H1 (cell line): ENCODE results near the gene ZNF92. TPM values are rescaled to one million over a fixed set of nuclear protein-coding genes. Genes with fewer than 3 reads are reported as not detected.

ENCODE experiments used
- CTCF ChIA-PET: fragments of 300-600 bp; sonication (Branson Sonifier 250); formaldehyde crosslinking; loops from one replicate; lab custom pipeline; 2021; ENCODE audit not compliant: partially characterized antibody; lab: Charles Lee
- POLR2A ChIA-PET: fragments of 300-600 bp; sonication (Branson Sonifier 250); formaldehyde crosslinking; loops from one replicate; lab custom pipeline; 2021; ENCODE audit warnings: inconsistent platforms; ENCODE audit not compliant: partially characterized antibody; lab: Charles Lee
- DNase-seq, 2 experiments: peaks; one replicate each; pipeline versions ENCODE4 v3.0.0 to v3.0.0-alpha.2; 2010 to 2022; ENCODE audit warnings: low spot score in 2 of 2, low read depth in 1 of 2, mixed read lengths in 1 of 2
- FAIRE-seq: peaks from 2 replicates; lab custom pipeline; 2011; peaks lifted over from hg19 to GRCh38; lab: Jason Lieb, UNC
- H2AFZ ChIP-seq: 2 replicates; pipeline ENCODE4 v1.8.1; 2012; ENCODE audit warnings: low read length, inconsistent platforms
- H2AK5ac ChIP-seq: 2 replicates; pipeline ENCODE4 v1.6.1; 2013; ENCODE audit warnings: low read depth, low read length
- H2BK120ac ChIP-seq: replicated peaks from 2 replicates; pipeline ENCODE3; 2013; ENCODE audit warnings: low read depth, low read length, inconsistent platforms
- H2BK12ac ChIP-seq: 2 replicates; pipeline ENCODE4 v1.6.1; 2013; ENCODE audit warnings: low read depth, low read length
- H2BK15ac ChIP-seq: 2 replicates; pipeline ENCODE4 v1.6.1; 2013; ENCODE audit warnings: low read length
- H2BK20ac ChIP-seq: 2 replicates; pipeline ENCODE4 v1.6.1; 2013; ENCODE audit warnings: low read length
- H2BK5ac ChIP-seq: 2 replicates; pipeline ENCODE4 v1.6.1; 2013; ENCODE audit warnings: low read depth, low read length
- H3K14ac ChIP-seq: 2 replicates; pipeline ENCODE4 v1.6.1; 2013; ENCODE audit warnings: inconsistent platforms; ENCODE audit not compliant: insufficient read length
- H3K18ac ChIP-seq: 2 replicates; pipeline ENCODE4 v1.6.1; 2013; ENCODE audit warnings: low read length; ENCODE audit errors: extremely low read depth
- H3K23ac ChIP-seq: 2 replicates; pipeline ENCODE4 v1.6.1; 2013; ENCODE audit warnings: inconsistent platforms; ENCODE audit not compliant: insufficient read length
- H3K23me2 ChIP-seq: 2 replicates; pipeline ENCODE4 v1.6.1; 2013; ENCODE audit warnings: low read depth, low read length
- H3K27ac ChIP-seq: 2 replicates; pipeline ENCODE4 v1.6.1; 2011; ENCODE audit warnings: low read depth, low read length, inconsistent platforms
- H3K27me3 ChIP-seq, 4 experiments: replicated peaks in 1 of 4; 1 replicate in 1 of 4; 2 replicates in 3 of 4; pipeline versions ENCODE4 v1.6.1 to v1.8.1; 2011 to 2013; ENCODE audit warnings: low read length in 3 of 4, mild to moderate bottlenecking in 3 of 4, inconsistent platforms in 2 of 4, mixed read lengths in 2 of 4, moderate library complexity in 1 of 4; ENCODE audit not compliant: control insufficient read depth in 3 of 4, insufficient read depth in 3 of 4; ENCODE audit errors: extremely low read depth in 1 of 4
- H3K36me3 ChIP-seq, 4 experiments: 2 replicates each; pipeline versions ENCODE4 v1.6.1 to v1.8.1; 2011 to 2013; ENCODE audit warnings: mild to moderate bottlenecking in 4 of 4, low read length in 3 of 4, moderate library complexity in 2 of 4, control low read depth in 1 of 4, inconsistent platforms in 1 of 4; ENCODE audit not compliant: insufficient read depth in 4 of 4, control insufficient read depth in 2 of 4
- H3K4ac ChIP-seq: replicated peaks from 2 replicates; pipeline ENCODE3; 2013; ENCODE audit warnings: low read length, low read depth, mixed read lengths, inconsistent platforms; ENCODE audit not compliant: insufficient read length
- H3K4me1 ChIP-seq, 4 experiments: replicated peaks in 1 of 4; 1 replicate in 1 of 4; 2 replicates in 3 of 4; pipeline versions ENCODE4 v1.6.1 to v1.8.1; 2011 to 2013; ENCODE audit warnings: low read length in 3 of 4, inconsistent platforms in 2 of 4, mixed read lengths in 1 of 4; ENCODE audit not compliant: insufficient read depth in 4 of 4, control insufficient read depth in 3 of 4
- H3K4me2 ChIP-seq, 2 experiments: 2 replicates each; pipeline versions ENCODE4 v1.6.1 to v1.8.1; 2011 to 2013; ENCODE audit warnings: low read depth in 2 of 2, low read length in 2 of 2, control low read depth in 1 of 2, inconsistent platforms in 1 of 2, mild to moderate bottlenecking in 1 of 2; ENCODE audit not compliant: insufficient read depth in 1 of 2
- H3K4me3 ChIP-seq, 4 experiments: fragments of 200-600, 300-600 bp in 1 of 4; sonication (generic), shearing (Covaris generic), sonication (Bioruptor Twin) in 1 of 4; 2 replicates each; pipeline versions ENCODE4 v1.5.1 to v1.8.1; 2011 to 2016; ENCODE audit warnings: low read length in 4 of 4, low read depth in 3 of 4, control low read depth in 2 of 4, inconsistent platforms in 2 of 4, mild to moderate bottlenecking in 2 of 4, mixed read lengths in 1 of 4, moderate library complexity in 1 of 4; ENCODE audit not compliant: insufficient read depth in 2 of 4; ENCODE audit errors: extremely low read depth in 1 of 4
- H3K56ac ChIP-seq: replicated peaks from 2 replicates; pipeline ENCODE3; 2013; ENCODE audit warnings: low read depth, mild to moderate bottlenecking, mixed read lengths, low read length, inconsistent platforms; ENCODE audit not compliant: insufficient read length
- H3K79me1 ChIP-seq: 2 replicates; pipeline ENCODE4 v1.6.1; 2013; ENCODE audit warnings: low read depth, low read length, control low read depth
- H3K79me2 ChIP-seq, 2 experiments: 2 replicates each; pipeline versions ENCODE4 v1.6.1 to v1.8.1; 2012 to 2013; ENCODE audit warnings: low read length in 2 of 2, mild to moderate bottlenecking in 2 of 2, inconsistent platforms in 1 of 2; ENCODE audit not compliant: insufficient read depth in 2 of 2, control insufficient read depth in 1 of 2
- H3K9ac ChIP-seq, 4 experiments: replicated peaks in 1 of 4; 1 replicate in 1 of 4; 2 replicates in 3 of 4; pipeline versions ENCODE4 v1.6.1 to v1.8.1; 2011 to 2013; ENCODE audit warnings: low read depth in 3 of 4, low read length in 3 of 4, control low read depth in 2 of 4, mild to moderate bottlenecking in 2 of 4, moderate library complexity in 2 of 4, inconsistent platforms in 1 of 4; ENCODE audit errors: extremely low read depth in 1 of 4
- H3K9me3 ChIP-seq, 2 experiments: 2 replicates each; pipeline versions ENCODE4 v1.6.1 to v1.8.1; 2012 to 2013; ENCODE audit warnings: mild to moderate bottlenecking in 2 of 2, moderate library complexity in 2 of 2, control low read depth in 1 of 2, inconsistent platforms in 1 of 2, low read depth in 1 of 2, low read length in 1 of 2, mixed read lengths in 1 of 2; ENCODE audit not compliant: insufficient read depth in 2 of 2
- H4K20me1 ChIP-seq, 2 experiments: replicated peaks in 1 of 2; 2 replicates each; pipeline versions ENCODE3 to v1.8.1; 2011 to 2013; ENCODE audit warnings: inconsistent platforms in 2 of 2, low read length in 2 of 2, mild to moderate bottlenecking in 1 of 2; ENCODE audit not compliant: insufficient read depth in 2 of 2, control insufficient read depth in 1 of 2
- H4K5ac ChIP-seq: 2 replicates; pipeline ENCODE4 v1.6.1; 2013; ENCODE audit warnings: low read length, low read depth, mixed read lengths, inconsistent platforms; ENCODE audit not compliant: insufficient read length
- H4K8ac ChIP-seq: 2 replicates; pipeline ENCODE4 v1.8.0; 2013; ENCODE audit warnings: mild to moderate bottlenecking, moderate library complexity, low read length, inconsistent platforms; ENCODE audit not compliant: insufficient read depth; ENCODE audit errors: extremely low read depth
- H4K91ac ChIP-seq: replicated peaks from 2 replicates; pipeline ENCODE3; 2013; ENCODE audit warnings: low read length, mixed read lengths, inconsistent platforms; ENCODE audit not compliant: insufficient read length
- ATF2 ChIP-seq: IDR thresholded peaks from 2 replicates; pipeline ENCODE4 v1.6.1; 2012; ENCODE audit warnings: low read length, inconsistent platforms
- ATF3 ChIP-seq: IDR thresholded peaks from 2 replicates; pipeline ENCODE4 v1.6.1; 2011; ENCODE audit warnings: low read depth, mild to moderate bottlenecking, low read length; ENCODE audit not compliant: insufficient read depth
- BACH1 ChIP-seq: IDR thresholded peaks from 2 replicates; pipeline ENCODE4 v1.6.1; 2012; ENCODE audit warnings: low read length, improper control_type of control experiment
- E2F6 ChIP-seq: IDR thresholded peaks from 2 replicates; pipeline ENCODE4 v1.6.1; 2012; ENCODE audit warnings: inconsistent platforms
- KDM1A ChIP-seq: fragments of 200-600, 300-600 bp; sonication (generic); IDR thresholded peaks from 2 replicates; pipeline ENCODE4 v1.7.1; 2016; ENCODE audit warnings: mild to moderate bottlenecking, low read length, borderline replicate concordance
- KDM4A ChIP-seq: IDR thresholded peaks from one replicate; pipeline ENCODE4 v1.7.1; 2012; ENCODE audit warnings: low read depth, mild to moderate bottlenecking, moderate library complexity, low read length, inconsistent platforms; ENCODE audit not compliant: severe bottlenecking
- NANOG ChIP-seq: IDR thresholded peaks from 2 replicates; pipeline ENCODE4 v1.6.1; 2011; ENCODE audit warnings: low read length, low read depth, mild to moderate bottlenecking, inconsistent platforms; ENCODE audit not compliant: insufficient read depth, poor library complexity, severe bottlenecking
- SP2 ChIP-seq: IDR thresholded peaks from 2 replicates; pipeline ENCODE4 v1.6.1; 2012; ENCODE audit warnings: mild to moderate bottlenecking, low read length, inconsistent platforms
- SUZ12 ChIP-seq: fragments of 200-600 bp; sonication (generic); IDR thresholded peaks from 2 replicates; pipeline ENCODE4 v1.6.1; 2012; ENCODE audit warnings: mild to moderate bottlenecking, inconsistent platforms, low read length, moderate library complexity, mixed read lengths
- USF2 ChIP-seq: IDR thresholded peaks from 2 replicates; pipeline ENCODE4 v1.6.1; 2011; ENCODE audit warnings: low read length, improper control_type of control experiment
- WGBS, 2 experiments: shearing (Covaris generic) in 1 of 2; methylation state at CpG; one replicate each; pipeline versions ENCODE4 v1.1.6 to v1.1.7; 2013 to 2015; ENCODE audit warnings: low lambda C conversion rate in 2 of 2, mixed read lengths in 2 of 2, inconsistent platforms in 1 of 2, low coverage in 1 of 2, missing lambda C conversion rate in 1 of 2; ENCODE audit not compliant: insufficient replicate concordance in 2 of 2, insufficient coverage in 1 of 2, insufficient read length in 1 of 2; ENCODE audit errors: extremely low coverage in 1 of 2, missing lambda C conversion rate in 1 of 2; 5-methylcytosine and 5-hydroxymethylcytosine counted together
- polyA plus RNA-seq, 7 experiments: library from polyadenylated mRNA; depleted of rRNA in 3 of 7; stranded (reverse) in 5 of 7; unstranded in 2 of 7; fragments of >200 nt in 5 of 7; fragments of 200-250 nt in 2 of 7; gene quantifications; 1 replicate in 5 of 7; 2 replicates in 1 of 7; 4 replicates in 1 of 7; pipeline versions ENCODE4 v1.2.1 to v1.2.3, GENCODE V29; 2011 to 2013; ENCODE audit warnings: missing spikeins in 2 of 7, mixed read lengths in 2 of 7
- total RNA-seq: library from RNA; stranded (reverse); fragmentation: NEBNext Ultra II Directional; extraction: Animal tissue kit (Norgen Biotek cat#: 25700); gene quantifications from 2 replicates; pipeline ENCODE4 v1.2.1, GENCODE V29; 2021

ZNF92 gene
- total and polyA plus RNA-seq, 2 of the 8 experiments (the other 6 are each of a cell fraction or from before 2014, with no cell fraction given): 2.8 to 39.8 TPM

- Histone ChIP-seq H2BK5ac (no peak overlapping the region), H3K27me3 (no peaks in the 10 kb centered on the region), H3K23me2 (no peaks in the 10 kb centered on the region), H3K9me3 (peaks cover 13 to 23% of the 10 kb centered on the region in 2 experiments), H3K4ac (no peak overlapping the region), H3K27ac (no peak overlapping the region), H3K79me2 (no peaks in the 10 kb centered on the region), H2AK5ac (no peak overlapping the region), H3K9ac (no peak overlapping the region), H2AFZ (no peak overlapping the region), H2BK20ac (no peak overlapping the region), H3K79me1 (no peaks in the 10 kb centered on the region), H4K8ac (no peak overlapping the region), H3K23ac (no peak overlapping the region), H3K14ac (no peak overlapping the region), H4K5ac (no peak overlapping the region), H2BK120ac (no peak overlapping the region), H3K56ac (no peak overlapping the region), H3K36me3 (no peaks in the 10 kb centered on the region), H4K91ac (no peak overlapping the region), H2BK12ac (no peak overlapping the region), H3K4me1 (no peaks in the 10 kb centered on the region), H2BK15ac (no peak overlapping the region), H3K4me3 (no peak overlapping the region), H3K18ac (no peak overlapping the region), H3K4me2 (no peak overlapping the region), H4K20me1 (no peaks in the 10 kb centered on the region)
- CTCF ChIA-PET: interaction anchor here (1.1 kb wide), 1 partner anchor 26 kb away, joined by 3 read pairs; no protein-coding TSS in a partner anchor
- 78% methylated on average over 2 of the region's 2 CpGs; no CpG with 5 or more reads in 1 of the 2 experiments for WGBS, 2 experiments
- POLR2A ChIA-PET: no interaction called here
- FAIRE-seq (no peak), DNase-seq (no peak)
- no peak for TF ChIP-seq ATF2
- no peak for TF ChIP-seq USF2
- no peak for TF ChIP-seq KDM1A
- TF ChIP-seq KDM4A: no peak
- TF ChIP-seq ATF3: no peak
- no peak for TF ChIP-seq BACH1
- no peak for TF ChIP-seq SUZ12
- TF ChIP-seq E2F6: no peak
- TF ChIP-seq NANOG: no peak
- no peak for TF ChIP-seq SP2
Observed at GRCh38 chr7:65449505-65449852, 75.8 kb downstream of the ZNF92 start.
